B cell (primary cell): ENCODE measurements around the gene CPT1A. TPM values are rescaled to one million over a fixed set of nuclear protein-coding genes. Genes with fewer than 3 reads are reported as not detected.

Experiments
- ATAC-seq: fragments of 200-7000 bp; cut with Tn5 transposase; one replicate; pipeline ENCODE4 v1.10.0; 2021; ENCODE audit warnings: low read depth, mild to moderate bottlenecking, moderate number of reproducible peaks, moderate library complexity
- CTCF ChIA-PET: fragments of 350-600 bp; sonication (Branson Sonifier 250); formaldehyde crosslinking; loops from one replicate; lab custom pipeline; 2021; ENCODE audit warnings: antibody characterized with exemption, inconsistent platforms; lab: Charles Lee
- POLR2A ChIA-PET: fragments of 350-600 bp; sonication (Branson Sonifier 250); formaldehyde crosslinking; loops from one replicate; lab custom pipeline; 2021; ENCODE audit warnings: antibody characterized with exemption; lab: Charles Lee
- DNase-seq: peaks from one replicate; pipeline ENCODE4 v3.0.0; 2013
- H2AFZ ChIP-seq: 2 replicates; pipeline ENCODE4 v1.6.1; 2012; ENCODE audit warnings: mild to moderate bottlenecking, low read depth, low read length; ENCODE audit not compliant: insufficient read depth, poor library complexity, severe bottlenecking
- H3K27ac ChIP-seq, 2 donors: 1 replicate in 1 of 2; 2 replicates in 1 of 2; pipeline ENCODE4 v1.5.1; 2012 to 2013; ENCODE audit warnings: low read length in 2 of 2, mild to moderate bottlenecking in 2 of 2, moderate library complexity in 1 of 2
- H3K27me3 ChIP-seq, 4 experiments: fragments of 200-600 bp in 1 of 4; sonication (generic) in 1 of 4; replicated peaks in 1 of 4; 1 replicate in 2 of 4; 2 replicates in 2 of 4; pipeline versions ENCODE4 v1.6.1 to v1.7.0; 2013 to 2016; ENCODE audit warnings: low read length in 3 of 4, mild to moderate bottlenecking in 2 of 4, mixed read lengths in 1 of 4, moderate library complexity in 1 of 4; ENCODE audit not compliant: insufficient read depth in 4 of 4, control insufficient read depth in 3 of 4; ENCODE audit errors: control extremely low read depth in 1 of 4
- H3K36me3 ChIP-seq, 2 experiments: replicated peaks in 1 of 2; 1 replicate in 1 of 2; 2 replicates in 1 of 2; pipeline versions ENCODE4 v1.6.1 to v1.7.1; 2013; ENCODE audit warnings: low read length in 1 of 2; ENCODE audit not compliant: insufficient read depth in 2 of 2, control insufficient read depth in 1 of 2; ENCODE audit errors: control extremely low read depth in 1 of 2, extremely low read depth in 1 of 2
- H3K4me1 ChIP-seq, 2 donors: fragments of 200-600 bp in 1 of 2; sonication (generic) in 1 of 2; 1 replicate in 1 of 2; 2 replicates in 1 of 2; pipeline versions ENCODE4 v1.5.1 to v1.6.1; 2013 to 2017; ENCODE audit warnings: low read length in 2 of 2; ENCODE audit not compliant: control insufficient read depth in 2 of 2, insufficient read depth in 2 of 2
- H3K4me2 ChIP-seq: replicated peaks from 2 replicates; pipeline ENCODE3; 2012; ENCODE audit warnings: mild to moderate bottlenecking, low read depth, low read length; ENCODE audit not compliant: poor library complexity, severe bottlenecking
- H3K4me3 ChIP-seq, 5 experiments: fragments of 200-600 bp in 1 of 5; sonication (generic) in 1 of 5; 1 replicate in 3 of 5; 2 replicates in 2 of 5; pipeline versions ENCODE4 v1.5.1 to v1.7.0; 2011 to 2016; ENCODE audit warnings: low read length in 4 of 5, mild to moderate bottlenecking in 4 of 5, low read depth in 2 of 5, control low read depth in 1 of 5, moderate library complexity in 1 of 5; ENCODE audit not compliant: insufficient read depth in 1 of 5; ENCODE audit errors: control extremely low read depth in 1 of 5, extremely low read depth in 1 of 5
- H3K79me2 ChIP-seq: fragments of 200-600 bp; sonication (generic); one replicate; pipeline ENCODE4 v1.6.0; 2016; ENCODE audit warnings: low read length; ENCODE audit not compliant: control insufficient read depth, insufficient read depth
- H3K9ac ChIP-seq: fragments of 200-600 bp; sonication (generic); 2 replicates; pipeline ENCODE4 v1.6.1; 2017; ENCODE audit warnings: mild to moderate bottlenecking, low read length, moderate library complexity
- H3K9me3 ChIP-seq, 3 donors: one replicate each; pipeline versions ENCODE4 v1.6.1 to v1.7.1; 2013; ENCODE audit warnings: low read length in 2 of 3; ENCODE audit not compliant: control insufficient read depth in 2 of 3, insufficient read depth in 1 of 3; ENCODE audit errors: control extremely low read depth in 1 of 3
- H4K20me1 ChIP-seq: 2 replicates; pipeline ENCODE4 v1.6.0; 2012; ENCODE audit warnings: mild to moderate bottlenecking, low read length; ENCODE audit not compliant: insufficient read depth, control insufficient read depth, poor library complexity, severe bottlenecking
- H3K27ac Mint-ChIP-seq: one replicate; pipeline ENCODE4 v1.8.0; 2021; ENCODE audit warnings: mixed read lengths
- H3K27me3 Mint-ChIP-seq: one replicate; pipeline ENCODE4 v1.8.0; 2021; ENCODE audit warnings: mixed read lengths
- H3K4me1 Mint-ChIP-seq: one replicate; pipeline ENCODE4 v1.8.0; 2021; ENCODE audit warnings: mixed read lengths
- H3K4me3 Mint-ChIP-seq: one replicate; pipeline ENCODE4 v1.8.0; 2021; ENCODE audit warnings: mixed read lengths
- H3K9me3 Mint-ChIP-seq: one replicate; pipeline ENCODE4 v1.8.0; 2022; ENCODE audit warnings: mixed read lengths; ENCODE audit not compliant: insufficient read depth
- CTCF ChIP-seq: fragments of 200-600 bp; IDR thresholded peaks from one replicate; pipeline ENCODE4 v1.8.0; 2022; ENCODE audit warnings: antibody characterized with exemption, mild to moderate bottlenecking
- EZH2 ChIP-seq: IDR thresholded peaks from 2 replicates; pipeline ENCODE4 v1.6.1; 2012; ENCODE audit warnings: borderline replicate concordance, low read depth, mild to moderate bottlenecking, moderate library complexity, low read length; ENCODE audit not compliant: insufficient read depth, poor library complexity, severe bottlenecking
- WGBS: methylation state at CpG from one replicate; pipeline ENCODE4 v1.1.5; 2013; ENCODE audit warnings: missing lambda C conversion rate; ENCODE audit not compliant: insufficient coverage; 5-methylcytosine and 5-hydroxymethylcytosine counted together
- intact Hi-C: fragments of 100-400 bp; cut with micrococcal nuclease; formaldehyde crosslinking; loops from one replicate; pipeline ENCODE4 v1.10.0; 2022
- polyA plus RNA-seq: library from polyadenylated mRNA; depleted of rRNA; stranded (reverse); fragments of >200 nt; gene quantifications from 2 replicates; pipeline ENCODE4 v1.2.3, GENCODE V29; 2012
- total RNA-seq, 2 donors: library from RNA; stranded (reverse); fragments of 120-200 nt in 1 of 2; gene quantifications; 1 replicate in 1 of 2; 2 replicates in 1 of 2; pipeline versions ENCODE4 v1.2.3 to v1.2.4, GENCODE V29; 2013 to 2022

Gene CPT1A
- total and polyA plus RNA-seq, 2 donors (not counting 1 experiment from before 2014, with no cell fraction given): 15.6 to 40.8 TPM

GRCh38 chr11:68714060-68714856 lies 127.5 kb downstream of the CPT1A start:
- CTCF ChIA-PET: no interaction called here
- TF ChIP-seq EZH2 (no peak), CTCF (no peak)

GRCh38 chr11:68711114-68711513 lies 130.6 kb downstream of the CPT1A start:
- Histone ChIP-seq H4K20me1 (no peaks in the 10 kb centered on the region), H3K4me2 (no peak overlapping the region), H3K27me3 (no peaks in the 10 kb centered on the region), H3K9ac (no peak overlapping the region), H3K36me3 (no peaks in the 10 kb centered on the region), H3K4me3 (no peak overlapping the region), H3K79me2 (no peaks in the 10 kb centered on the region), H3K27ac (no peak overlapping the region), H2AFZ (no peak overlapping the region), H3K9me3 (no peaks in the 10 kb centered on the region), H3K4me1 (no peaks in the 10 kb centered on the region)
- Mint-ChIP-seq H3K4me1 (no peaks in the 10 kb centered on the region), H3K27ac (no peak overlapping the region), H3K4me3 (no peak overlapping the region), H3K27me3 (peaks cover 3% of the 10 kb centered on the region), H3K9me3 (no peaks in the 10 kb centered on the region)
- DNase-seq: no peak
- TF ChIP-seq CTCF (no peak), EZH2 (no peak)
- intact Hi-C loops: no loop called here
- ATAC-seq: no peak
- ChIA-PET CTCF (no interaction called here), POLR2A (no interaction called here)
- WGBS: 99% methylated on average over 8 of the region's 8 CpGs

More at GRCh38 chr11:68714060-68714856, 127.5 kb downstream of the CPT1A start:
- H3K9me3 ChIP-seq: no peaks in the 10 kb centered on the region
- Mint-ChIP-seq H3K27me3 (peaks cover 10% of the 10 kb centered on the region), H3K4me1 (no peaks in the 10 kb centered on the region), H3K4me3 (no peak overlapping the region), H3K9me3 (peaks cover 3% of the 10 kb centered on the region), H3K27ac (no peak overlapping the region)
- 92% methylated on average over 19 of the region's 23 CpGs for WGBS
- H3K27me3 ChIP-seq: no peaks in the 10 kb centered on the region
- H4K20me1 ChIP-seq: no peaks in the 10 kb centered on the region
- H3K27ac ChIP-seq: no peak overlapping the region
- no peaks in the 10 kb centered on the region for H3K36me3 ChIP-seq
- POLR2A ChIA-PET: no interaction called here
- ATAC-seq: no peak
- intact Hi-C loops: no loop called here
- no peaks in the 10 kb centered on the region for H3K79me2 ChIP-seq
- H2AFZ ChIP-seq: no peak overlapping the region
- no peak overlapping the region for H3K4me3 ChIP-seq
- H3K9ac ChIP-seq: no peak overlapping the region
- no peaks in the 10 kb centered on the region for H3K4me1 ChIP-seq
- DNase-seq: no peak
- no peak overlapping the region for H3K4me2 ChIP-seq
